ENCODE measurements around the gene HPCAL4.

HPCAL4 gene

GRCh38 chr1:39672551-39672947 lies 18.7 kb downstream of the HPCAL4 start:
- TF ChIP-seq, protein P1, sequence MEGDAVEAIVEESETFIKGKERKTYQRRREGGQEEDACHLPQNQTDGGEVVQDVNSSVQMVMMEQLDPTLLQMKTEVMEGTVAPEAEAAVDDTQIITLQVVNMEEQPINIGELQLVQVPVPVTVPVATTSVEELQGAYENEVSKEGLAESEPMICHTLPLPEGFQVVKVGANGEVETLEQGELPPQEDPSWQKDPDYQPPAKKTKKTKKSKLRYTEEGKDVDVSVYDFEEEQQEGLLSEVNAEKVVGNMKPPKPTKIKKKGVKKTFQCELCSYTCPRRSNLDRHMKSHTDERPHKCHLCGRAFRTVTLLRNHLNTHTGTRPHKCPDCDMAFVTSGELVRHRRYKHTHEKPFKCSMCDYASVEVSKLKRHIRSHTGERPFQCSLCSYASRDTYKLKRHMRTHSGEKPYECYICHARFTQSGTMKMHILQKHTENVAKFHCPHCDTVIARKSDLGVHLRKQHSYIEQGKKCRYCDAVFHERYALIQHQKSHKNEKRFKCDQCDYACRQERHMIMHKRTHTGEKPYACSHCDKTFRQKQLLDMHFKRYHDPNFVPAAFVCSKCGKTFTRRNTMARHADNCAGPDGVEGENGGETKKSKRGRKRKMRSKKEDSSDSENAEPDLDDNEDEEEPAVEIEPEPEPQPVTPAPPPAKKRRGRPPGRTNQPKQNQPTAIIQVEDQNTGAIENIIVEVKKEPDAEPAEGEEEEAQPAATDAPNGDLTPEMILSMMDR (IDR thresholded peaks at IDR 0.05; ENCODE audit: low read depth, low read length, missing control alignments) = peak; percentile 46
- DNase-seq (ENCODE audit: extremely low read depth, low read depth) = no peak
- H3K4me3 ChIP-seq (replicated peaks; ENCODE audit: low read depth, low read length) = no peak overlapping the region

GRCh38 chr1:39671793-39672550 lies 19.3 kb downstream of the HPCAL4 start, which contains the start of gene NT5C1A:
Gene NT5C1A (minus strand): TSS chr1:39672107. CDS start chr1:39672038, 69 bp downstream.
- TF ChIP-seq, protein P1 (IDR thresholded peaks at IDR 0.05; ENCODE audit: low read depth, low read length, missing control alignments) = no peak
- H3K4me3 ChIP-seq (replicated peaks; ENCODE audit: low read depth, low read length) = peak within 1 kb of the TSS; percentile 20
- DNase-seq (ENCODE audit: extremely low read depth, low read depth) = no peak

DNA sequence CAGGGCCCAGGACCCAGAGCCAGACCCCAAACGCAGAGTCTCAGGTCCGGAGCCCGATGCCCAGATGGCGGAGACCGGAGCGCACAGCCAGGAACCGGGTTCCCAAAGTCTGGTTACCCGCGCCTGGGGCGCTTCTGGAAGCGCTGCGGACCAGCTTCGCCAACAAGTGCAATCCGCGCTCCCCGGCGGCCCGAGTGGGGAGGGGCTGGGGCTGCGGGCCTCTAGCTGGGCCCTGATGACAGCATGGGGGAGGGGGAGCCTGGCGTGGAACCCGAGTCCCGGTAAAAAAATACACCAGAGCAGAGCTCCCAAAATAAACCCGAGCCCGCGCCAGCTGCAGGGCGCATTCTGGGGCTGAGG lies 19.8 kb downstream of the HPCAL4 start:
- no peak overlapping the region; the same call in 1 of the 2 replicates for H3K4me3 ChIP-seq (replicated peaks; ENCODE audit: low read depth, low read length)
- DNase-seq (ENCODE audit: extremely low read depth, low read depth) = no peak
- TF ChIP-seq, protein P1 (IDR thresholded peaks at IDR 0.05; ENCODE audit: low read depth, low read length, missing control alignments) = no peak

DNA sequence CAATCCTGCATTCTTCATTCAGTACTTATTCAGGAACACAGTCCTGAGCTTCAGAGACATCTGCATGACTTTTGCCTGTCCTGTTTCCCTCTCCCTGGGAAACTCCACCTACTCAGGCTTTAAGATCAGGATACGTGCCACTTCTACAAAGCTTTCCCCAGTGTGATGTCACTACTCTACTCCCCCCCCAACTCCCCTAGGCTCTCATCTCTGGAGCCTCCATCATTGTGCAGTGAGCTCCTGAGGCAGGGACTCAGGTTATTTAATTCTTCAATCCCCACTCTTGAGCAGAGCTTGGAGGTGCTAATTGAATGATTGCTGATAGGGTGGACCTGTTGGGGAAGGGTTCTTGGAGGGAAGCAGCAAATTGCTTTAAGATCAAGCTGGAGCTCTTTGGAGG lies 20.5 kb downstream of the HPCAL4 start:
- H3K4me3 ChIP-seq (replicated peaks; ENCODE audit: low read depth, low read length) = no peak overlapping the region
- no peak for DNase-seq (ENCODE audit: extremely low read depth, low read depth)
- TF ChIP-seq, protein P1 (IDR thresholded peaks at IDR 0.05; ENCODE audit: low read depth, low read length, missing control alignments) = no peak

- no peak overlapping the region for H3K4me3 ChIP-seq (replicated peaks; ENCODE audit: low read depth, low read length)
- no peak for DNase-seq (ENCODE audit: extremely low read depth, low read depth)
- TF ChIP-seq, protein P1 (IDR thresholded peaks at IDR 0.05; ENCODE audit: low read depth, low read length, missing control alignments) = no peak
Measured at GRCh38 chr1:39668894-39669293, 22.3 kb downstream of the HPCAL4 start.

DNA sequence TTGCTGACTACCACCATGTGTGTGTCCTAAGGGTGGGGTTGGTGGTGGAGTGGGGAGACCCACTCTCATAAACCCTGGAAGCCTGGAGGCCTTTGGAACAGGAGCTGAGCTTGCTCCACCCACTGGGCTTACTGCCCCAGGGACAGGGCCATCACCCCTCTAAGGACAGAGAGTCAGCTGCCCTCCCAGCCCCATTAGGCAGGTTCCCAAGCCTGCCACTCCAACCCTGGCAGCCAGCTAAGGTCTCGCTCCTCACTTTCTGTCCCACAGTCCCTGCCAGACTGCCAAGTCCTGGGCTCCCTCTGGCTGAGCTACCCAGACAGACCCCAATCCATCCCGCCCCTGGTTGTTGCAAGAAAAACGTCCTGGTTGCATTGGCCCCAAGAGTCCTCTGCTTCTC lies 23.1 kb downstream of the HPCAL4 start:
- no peak overlapping the region for H3K4me3 ChIP-seq (replicated peaks; ENCODE audit: low read depth, low read length)
- TF ChIP-seq, protein P1 (IDR thresholded peaks at IDR 0.05; ENCODE audit: low read depth, low read length, missing control alignments) = no peak
- no peak for DNase-seq (ENCODE audit: extremely low read depth, low read depth)
